HCT116 (cell line): ENCODE measurements around the gene SPRR2D. TPM values are rescaled to one million over a fixed set of nuclear protein-coding genes. Genes with fewer than 3 reads are reported as not detected.

ENCODE experiments used
- ATAC-seq: fragments of 200-7000 bp; cut with Tn5 transposase; 2 replicates; pipeline ENCODE4 v1.9.1; 2020; ENCODE audit warnings: mild to moderate bottlenecking, moderate library complexity
- BruUV-seq: library from RNA; stranded (reverse); fragments of 400-500 nt; replicated peaks from 2 replicates; lab custom pipeline; 2021; lab: Mats Ljungman, UMichigan
- CTCF ChIA-PET: fragments of 300-600 bp; sonication (Branson Sonifier 250); formaldehyde crosslinking; loops from one replicate; lab custom pipeline; 2021; ENCODE audit warnings: antibody characterized with exemption; lab: Charles Lee
- POLR2A ChIA-PET: fragments of 300-600, 350-600 bp; sonication (Branson Sonifier 250); formaldehyde crosslinking; loops from one replicate; lab custom pipeline; 2021; ENCODE audit warnings: antibody characterized with exemption; lab: Charles Lee
- RAD21 ChIA-PET, 2 experiments: fragments of 300-600 bp; sonication (Branson Sonifier 250); formaldehyde crosslinking; loops; one replicate each; lab custom pipeline; 2023; ENCODE audit warnings: low total read pairs in 2 of 2; ENCODE audit not compliant: uncharacterized antibody in 2 of 2, unreplicated experiment in 2 of 2, low non-redundant PET in 1 of 2; lab: Charles Lee
- DNase-seq: peaks from one replicate; pipeline ENCODE4 v3.0.0-alpha.2; 2010; ENCODE audit warnings: low read depth, low spot score
- H2AFZ ChIP-seq: fragments of 200-600 bp; shearing (Covaris generic), sonication (generic); 2 replicates; pipeline ENCODE4 v1.6.1; 2017; ENCODE audit warnings: low read depth, mixed run types, mixed read lengths, antibody characterized with exemption, low read length; ENCODE audit not compliant: poor library complexity, severe bottlenecking
- H3K27ac ChIP-seq: 2 replicates; pipeline ENCODE4 v1.5.1; 2012; ENCODE audit warnings: low read depth, low read length
- H3K27me3 ChIP-seq: fragments of 200-600 bp; sonication (generic); 2 replicates; pipeline ENCODE4 v1.6.1; 2016; ENCODE audit warnings: mixed run types, low read length, mixed read lengths; ENCODE audit not compliant: insufficient read depth
- H3K36me3 ChIP-seq, 2 experiments: fragments of 200-500 bp in 1 of 2; fragments of 200-600 bp in 1 of 2; sonication (Bioruptor generic) in 1 of 2; sonication (generic) in 1 of 2; 2 replicates each; pipeline versions ENCODE4 v1.5.1 to v1.6.1; 2014 to 2016; ENCODE audit warnings: low read length in 2 of 2, inconsistent platforms in 1 of 2, mixed read lengths in 1 of 2, mixed run types in 1 of 2; ENCODE audit not compliant: insufficient read depth in 2 of 2, control insufficient read depth in 1 of 2
- H3K4me1 ChIP-seq, 2 experiments: fragments of 200-600 bp in 1 of 2; sonication (generic) in 1 of 2; 2 replicates each; pipeline versions ENCODE4 v1.5.1 to v1.6.1; 2012 to 2017; ENCODE audit warnings: low read length in 2 of 2, inconsistent platforms in 1 of 2, mild to moderate bottlenecking in 1 of 2, mixed read lengths in 1 of 2, mixed run types in 1 of 2, moderate library complexity in 1 of 2; ENCODE audit not compliant: insufficient read depth in 2 of 2, control insufficient read depth in 1 of 2
- H3K4me2 ChIP-seq: fragments of 200-600 bp; sonication (generic); 2 replicates; pipeline ENCODE4 v1.6.1; 2017; ENCODE audit warnings: mixed run types, low read length, mixed read lengths
- H3K4me3 ChIP-seq, 2 experiments: fragments of 200-600 bp in 1 of 2; sonication (generic) in 1 of 2; replicated peaks in 1 of 2; 2 replicates each; pipeline ENCODE4 v1.5.1; 2011 to 2016; ENCODE audit warnings: low read length in 2 of 2, control low read depth in 1 of 2, low read depth in 1 of 2, mild to moderate bottlenecking in 1 of 2, mixed read lengths in 1 of 2, mixed run types in 1 of 2
- H3K79me2 ChIP-seq: fragments of 200-600 bp; sonication (generic); 2 replicates; pipeline ENCODE4 v1.6.1; 2017; ENCODE audit warnings: mild to moderate bottlenecking, mixed run types, low read length, moderate library complexity, mixed read lengths; ENCODE audit not compliant: insufficient read depth
- H3K9ac ChIP-seq: fragments of 200-600 bp; sonication (generic); 2 replicates; pipeline ENCODE4 v1.6.1; 2016; ENCODE audit warnings: low read length, mixed read lengths
- H3K9me2 ChIP-seq: fragments of 200-600 bp; sonication (generic), shearing (Covaris generic); 2 replicates; pipeline ENCODE4 v1.6.1; 2017; ENCODE audit warnings: mixed run types, mild to moderate bottlenecking, moderate library complexity; ENCODE audit not compliant: insufficient read depth
- H3K9me3 ChIP-seq, 2 experiments: fragments of 200-500 bp in 1 of 2; fragments of 200-600 bp in 1 of 2; sonication (Bioruptor generic) in 1 of 2; sonication (generic) in 1 of 2; 2 replicates each; pipeline ENCODE4 v1.6.1; 2014 to 2017; ENCODE audit warnings: low read length in 2 of 2, mixed read lengths in 2 of 2, inconsistent platforms in 1 of 2, low read depth in 1 of 2, mild to moderate bottlenecking in 1 of 2, mixed run types in 1 of 2, moderate library complexity in 1 of 2; ENCODE audit not compliant: control insufficient read depth in 1 of 2, insufficient read depth in 1 of 2
- H4K20me1 ChIP-seq: fragments of 200-600 bp; sonication (generic), shearing (Covaris generic); 2 replicates; pipeline ENCODE4 v1.6.1; 2017; ENCODE audit warnings: mixed run types, mild to moderate bottlenecking, moderate library complexity; ENCODE audit not compliant: insufficient read depth
- CEBPB ChIP-seq: IDR thresholded peaks from 2 replicates; pipeline ENCODE4 v1.6.1; 2012; ENCODE audit warnings: low read depth
- ELF1 ChIP-seq: IDR thresholded peaks from 2 replicates; pipeline ENCODE4 v1.6.1; 2012; ENCODE audit warnings: low read depth, borderline replicate concordance
- EZH2 ChIP-seq: fragments of 200-600 bp; sonication (generic); IDR thresholded peaks from 2 replicates; pipeline ENCODE4 v1.6.1; 2017; ENCODE audit warnings: antibody characterized with exemption, mixed run types
- EZH2phosphoT487 ChIP-seq: fragments of 200-600 bp; IDR thresholded peaks from 2 replicates; pipeline ENCODE4 v1.6.1; 2018; ENCODE audit warnings: antibody characterized with exemption, borderline replicate concordance
- FOSL1 ChIP-seq: IDR thresholded peaks from 2 replicates; pipeline ENCODE4 v1.6.1; 2012; ENCODE audit warnings: low read depth
- JUND ChIP-seq: IDR thresholded peaks from 2 replicates; pipeline ENCODE4 v1.6.1; 2012
- MAX ChIP-seq: IDR thresholded peaks from 2 replicates; pipeline ENCODE4 v1.6.1; 2012
- POLR2A ChIP-seq: IDR thresholded peaks from 2 replicates; pipeline ENCODE4 v1.7.0; 2011; ENCODE audit warnings: borderline replicate concordance; ENCODE audit not compliant: insufficient read depth, insufficient read length; ENCODE audit errors: extremely low read depth
- POLR2AphosphoS5 ChIP-seq: IDR thresholded peaks from 2 replicates; pipeline ENCODE4 v1.6.1; 2011; ENCODE audit warnings: mild to moderate bottlenecking, low read depth, low read length, moderate library complexity
- RAD21 ChIP-seq: IDR thresholded peaks from 2 replicates; pipeline ENCODE4 v1.6.1; 2012; ENCODE audit warnings: low read depth, mild to moderate bottlenecking
- SIN3A ChIP-seq: IDR thresholded peaks from 2 replicates; pipeline ENCODE4 v1.6.1; 2012; ENCODE audit warnings: low read depth
- SP1 ChIP-seq: IDR thresholded peaks from 2 replicates; pipeline ENCODE4 v1.6.1; 2012; ENCODE audit warnings: low read depth
- SRF ChIP-seq: IDR thresholded peaks from 2 replicates; pipeline ENCODE4 v1.6.1; 2012; ENCODE audit warnings: low read depth
- TCF7L2 ChIP-seq: IDR thresholded peaks from 2 replicates; pipeline ENCODE4 v1.7.0; 2011; ENCODE audit warnings: borderline replicate concordance, inconsistent platforms; ENCODE audit not compliant: insufficient read depth, insufficient read length; ENCODE audit errors: extremely low read depth
- YY1 ChIP-seq: IDR thresholded peaks from 2 replicates; pipeline ENCODE4 v1.6.1; 2011; ENCODE audit warnings: low read length, low read depth, moderate library complexity, mild to moderate bottlenecking; ENCODE audit not compliant: insufficient replicate concordance; ENCODE audit errors: extremely low read depth
- ZBTB33 ChIP-seq: IDR thresholded peaks from 2 replicates; pipeline ENCODE4 v1.6.1; 2011; ENCODE audit warnings: mild to moderate bottlenecking, low read length, moderate library complexity; ENCODE audit not compliant: insufficient replicate concordance; ENCODE audit errors: extremely low read depth
- ZFX ChIP-seq: fragments of 450-650 bp; IDR thresholded peaks from 2 replicates; pipeline ENCODE4 v1.6.1; 2017
- ZNF274 ChIP-seq: fragments of 200-500 bp; sonication (Bioruptor generic); IDR thresholded peaks from 2 replicates; pipeline ENCODE4 v1.6.1; 2014; ENCODE audit warnings: mild to moderate bottlenecking, low read depth, low read length, inconsistent platforms
- intact Hi-C: fragments of 100-400 bp; cut with micrococcal nuclease; formaldehyde crosslinking; loops from 2 replicates; pipeline ENCODE4 v1.10.0; 2022
- total RNA-seq: library from RNA; stranded (reverse); gene quantifications from one replicate; pipeline ENCODE4 v1.2.1, GENCODE V29; 2021; ENCODE audit not compliant: unreplicated experiment
- TF ChIP-seq, protein P1 (sequence below), 3 experiments: fragments of 200-600 bp in 1 of 3; sonication (generic) in 1 of 3; IDR thresholded peaks in 2 of 3; conservative IDR thresholded peaks in 1 of 3; 2 replicates each; pipeline ENCODE4 v1.5.1; 2012 to 2017; ENCODE audit warnings: low read depth in 2 of 3, low read length in 2 of 3, antibody characterized with exemption in 1 of 3, borderline replicate concordance in 1 of 3, control low read depth in 1 of 3, mild to moderate bottlenecking in 1 of 3, mixed read lengths in 1 of 3, mixed run types in 1 of 3, moderate library complexity in 1 of 3; ENCODE audit not compliant: insufficient read depth in 1 of 3
- TF ChIP-seq, protein P2 (sequence below): IDR thresholded peaks from 2 replicates; pipeline ENCODE4 v1.6.1; 2012

The SPRR2D gene
- total RNA-seq, 1 experiment from 2014 or later = 6.9 TPM

DNA sequence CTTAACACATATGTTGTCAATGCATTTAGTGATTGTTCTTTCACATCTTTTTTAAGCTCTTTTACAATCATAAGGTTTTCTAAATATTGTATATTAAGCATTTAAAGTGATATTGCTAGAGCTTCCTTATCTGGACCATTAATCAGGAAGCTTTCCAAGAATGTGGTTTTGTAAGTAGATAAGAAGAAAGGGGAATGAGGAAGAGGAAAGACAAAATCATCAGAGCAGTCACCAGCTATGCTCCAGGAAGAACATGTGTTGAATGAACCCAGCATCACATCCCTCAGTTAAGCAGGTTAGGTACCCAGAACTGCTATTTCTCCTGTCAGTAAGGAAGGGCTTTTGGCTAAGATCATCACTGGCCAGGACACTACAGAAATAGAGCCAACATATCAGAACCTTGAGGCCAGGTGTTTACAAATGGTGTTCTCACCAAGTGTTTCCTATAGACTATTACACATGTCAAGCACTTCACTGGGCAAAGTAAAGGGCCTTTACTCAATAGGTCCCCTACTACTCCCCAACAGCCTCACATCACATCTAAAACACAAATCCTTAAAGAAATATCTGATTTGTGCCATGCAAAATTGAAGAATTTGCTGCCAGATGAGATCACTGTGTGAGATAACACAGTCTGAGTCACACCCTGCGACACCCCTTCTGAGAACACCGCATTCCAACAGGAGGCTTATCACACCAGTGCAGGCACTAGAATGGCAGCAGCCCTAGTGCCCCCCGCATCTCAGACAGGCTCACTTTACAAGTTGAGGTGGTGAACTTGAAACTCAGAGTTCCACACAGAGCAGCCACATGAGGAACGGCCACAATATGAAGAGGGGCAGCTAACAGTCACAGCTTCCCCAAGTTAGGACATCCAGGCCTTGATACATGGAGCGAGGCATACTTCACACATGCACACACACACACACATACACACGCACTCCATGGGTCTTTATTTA is 18.2 kb upstream of the SPRR2D start:
- intact Hi-C loops = no loop called here
- H2AFZ ChIP-seq = no peak overlapping the region
- RAD21 ChIA-PET = no interaction called here
- ATAC-seq = no peak
- no peaks in the 10 kb centered on the region for H3K4me1 ChIP-seq
- H3K9ac ChIP-seq = no peak overlapping the region
- H3K27ac ChIP-seq = no peak overlapping the region
- no peak for DNase-seq
- no peak for TF ChIP-seq SRF
- TF ChIP-seq, protein P1, sequence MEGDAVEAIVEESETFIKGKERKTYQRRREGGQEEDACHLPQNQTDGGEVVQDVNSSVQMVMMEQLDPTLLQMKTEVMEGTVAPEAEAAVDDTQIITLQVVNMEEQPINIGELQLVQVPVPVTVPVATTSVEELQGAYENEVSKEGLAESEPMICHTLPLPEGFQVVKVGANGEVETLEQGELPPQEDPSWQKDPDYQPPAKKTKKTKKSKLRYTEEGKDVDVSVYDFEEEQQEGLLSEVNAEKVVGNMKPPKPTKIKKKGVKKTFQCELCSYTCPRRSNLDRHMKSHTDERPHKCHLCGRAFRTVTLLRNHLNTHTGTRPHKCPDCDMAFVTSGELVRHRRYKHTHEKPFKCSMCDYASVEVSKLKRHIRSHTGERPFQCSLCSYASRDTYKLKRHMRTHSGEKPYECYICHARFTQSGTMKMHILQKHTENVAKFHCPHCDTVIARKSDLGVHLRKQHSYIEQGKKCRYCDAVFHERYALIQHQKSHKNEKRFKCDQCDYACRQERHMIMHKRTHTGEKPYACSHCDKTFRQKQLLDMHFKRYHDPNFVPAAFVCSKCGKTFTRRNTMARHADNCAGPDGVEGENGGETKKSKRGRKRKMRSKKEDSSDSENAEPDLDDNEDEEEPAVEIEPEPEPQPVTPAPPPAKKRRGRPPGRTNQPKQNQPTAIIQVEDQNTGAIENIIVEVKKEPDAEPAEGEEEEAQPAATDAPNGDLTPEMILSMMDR (IDR thresholded peaks at IDR 0.05 in 2 of 3, conservative IDR thresholded peaks at IDR 0.05 in 1 of 3; ENCODE audit: borderline replicate concordance in 1 of 3, insufficient read depth in 1 of 3, low read depth in 2 of 3, low read length in 2 of 3) = no peak
- TF ChIP-seq POLR2A = no peak
- no peak for TF ChIP-seq ZNF274
- no peak for TF ChIP-seq POLR2AphosphoS5
- TF ChIP-seq EZH2phosphoT487 = no peak
- no peak for TF ChIP-seq FOSL1
- TF ChIP-seq, protein P2, sequence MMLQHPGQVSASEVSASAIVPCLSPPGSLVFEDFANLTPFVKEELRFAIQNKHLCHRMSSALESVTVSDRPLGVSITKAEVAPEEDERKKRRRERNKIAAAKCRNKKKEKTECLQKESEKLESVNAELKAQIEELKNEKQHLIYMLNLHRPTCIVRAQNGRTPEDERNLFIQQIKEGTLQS = no peak
- no peak for TF ChIP-seq MAX
- TF ChIP-seq RAD21 = no peak
- no peak for TF ChIP-seq ZBTB33
- TF ChIP-seq SP1 = no peak
- no peak for TF ChIP-seq ELF1
- TF ChIP-seq ZFX = no peak
- no peak for TF ChIP-seq SIN3A
- TF ChIP-seq JUND = no peak
- TF ChIP-seq YY1 = no peak
- TF ChIP-seq TCF7L2 = no peak
- TF ChIP-seq CEBPB = no peak
- no peak for TF ChIP-seq EZH2
- TF ChIP-seq, all 23 proteins: peak for 0
- Histone ChIP-seq H3K79me2 (no peaks in the 10 kb centered on the region), H4K20me1 (no peaks in the 10 kb centered on the region), H3K36me3 (no peaks in the 10 kb centered on the region), H3K27me3 (peaks cover 30% of the 10 kb centered on the region), H3K9me3 (no peaks in the 10 kb centered on the region), H3K9me2 (no peaks in the 10 kb centered on the region), H3K4me2 (no peak overlapping the region), H3K4me3 (no peak overlapping the region)
- ChIA-PET CTCF (interaction anchor here (1.5 kb wide), 1 partner anchor 8 kb away, joined by 4 read pairs; no protein-coding TSS in a partner anchor), POLR2A (no interaction called here)
- BruUV-seq = no TSS peak
